Measurements from ENCODE around the gene LGALS8. TPM values are rescaled to one million over a fixed set of nuclear protein-coding genes. Genes with fewer than 3 reads are reported as not detected.
"Not testable (repeated sequence)": the region's sequence is repeated elsewhere in the genome, so short reads cannot be mapped to it uniquely, and the experiment has no call there.

LGALS8 gene
- total RNA-seq, 1 donor from 2014 or later = 72.3 TPM

DNA sequence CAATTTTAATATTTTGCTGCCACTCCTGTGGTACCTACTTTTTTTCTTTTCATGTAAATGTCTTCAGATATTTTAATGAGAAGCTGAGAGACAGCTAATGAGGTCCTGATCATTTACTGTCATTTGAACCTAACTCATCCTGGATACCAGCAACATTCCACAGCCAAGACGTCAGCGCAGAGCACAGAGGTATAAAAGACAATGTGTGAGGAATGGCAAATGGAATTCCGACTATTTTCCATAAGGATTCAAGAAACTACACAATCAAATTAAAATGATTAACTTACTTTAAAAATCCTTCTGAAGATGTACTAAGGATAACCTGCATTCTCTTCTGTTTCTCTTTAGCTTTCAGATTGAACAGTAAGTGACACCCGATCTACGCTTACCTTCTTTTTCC is 41.7 kb downstream of the LGALS8 start:
- Histone ChIP-seq H3K27me3 (ENCODE audit: low read depth) (no peaks in the 10 kb centered on the region), H3K4me3 (no peak overlapping the region), H3K27ac (no peak overlapping the region), H3K36me3 (peaks cover 100% of the 10 kb centered on the region), H3K4me1 (no peaks in the 10 kb centered on the region), H3K9me3 (no peaks in the 10 kb centered on the region)
- DNase-seq (no peak), ATAC-seq (no peak)
- TF ChIP-seq, protein P1, sequence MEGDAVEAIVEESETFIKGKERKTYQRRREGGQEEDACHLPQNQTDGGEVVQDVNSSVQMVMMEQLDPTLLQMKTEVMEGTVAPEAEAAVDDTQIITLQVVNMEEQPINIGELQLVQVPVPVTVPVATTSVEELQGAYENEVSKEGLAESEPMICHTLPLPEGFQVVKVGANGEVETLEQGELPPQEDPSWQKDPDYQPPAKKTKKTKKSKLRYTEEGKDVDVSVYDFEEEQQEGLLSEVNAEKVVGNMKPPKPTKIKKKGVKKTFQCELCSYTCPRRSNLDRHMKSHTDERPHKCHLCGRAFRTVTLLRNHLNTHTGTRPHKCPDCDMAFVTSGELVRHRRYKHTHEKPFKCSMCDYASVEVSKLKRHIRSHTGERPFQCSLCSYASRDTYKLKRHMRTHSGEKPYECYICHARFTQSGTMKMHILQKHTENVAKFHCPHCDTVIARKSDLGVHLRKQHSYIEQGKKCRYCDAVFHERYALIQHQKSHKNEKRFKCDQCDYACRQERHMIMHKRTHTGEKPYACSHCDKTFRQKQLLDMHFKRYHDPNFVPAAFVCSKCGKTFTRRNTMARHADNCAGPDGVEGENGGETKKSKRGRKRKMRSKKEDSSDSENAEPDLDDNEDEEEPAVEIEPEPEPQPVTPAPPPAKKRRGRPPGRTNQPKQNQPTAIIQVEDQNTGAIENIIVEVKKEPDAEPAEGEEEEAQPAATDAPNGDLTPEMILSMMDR (IDR thresholded peaks at IDR 0.05) = no peak
- intact Hi-C loops (cut with DNase I) = no loop called here

DNA sequence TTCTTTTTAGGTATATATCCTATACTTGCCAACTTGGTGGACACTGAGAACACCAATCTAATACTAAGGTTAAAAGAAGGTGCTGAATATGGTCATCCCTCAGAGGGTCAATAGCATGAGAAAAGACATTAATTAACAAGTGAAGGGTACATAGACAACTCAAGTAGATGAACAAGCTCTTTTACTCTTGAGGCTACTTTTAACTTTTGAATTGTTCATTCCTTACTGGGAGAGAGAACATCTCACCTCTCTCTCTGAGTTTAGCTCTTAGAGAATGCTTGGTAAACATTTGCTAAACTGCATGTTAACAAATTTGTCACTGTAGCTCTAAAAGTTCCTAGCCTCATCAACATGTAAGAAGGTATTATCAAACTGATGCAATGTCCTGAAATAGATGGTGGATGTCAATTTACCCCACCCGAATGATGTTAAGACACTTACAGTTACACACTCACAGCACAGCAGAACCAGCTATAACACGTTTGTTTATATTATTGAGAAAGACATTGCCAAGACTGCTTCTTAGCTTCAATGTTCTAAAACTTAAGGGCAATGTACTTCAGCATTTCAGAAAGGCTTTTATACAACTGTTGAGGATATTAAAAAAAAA is 44.6 kb downstream of the LGALS8 start:
- Histone ChIP-seq H3K27me3 (ENCODE audit: low read depth) (no peaks in the 10 kb centered on the region), H3K36me3 (peaks cover 100% of the 10 kb centered on the region), H3K4me1 (no peaks in the 10 kb centered on the region), H3K9me3 (no peaks in the 10 kb centered on the region), H3K4me3 (no peak overlapping the region), H3K27ac (no peak overlapping the region)
- TF ChIP-seq, protein P1 (IDR thresholded peaks at IDR 0.05) = no peak
- DNase-seq (no peak), ATAC-seq (no peak)
- intact Hi-C loops (cut with DNase I) = no loop called here

DNA sequence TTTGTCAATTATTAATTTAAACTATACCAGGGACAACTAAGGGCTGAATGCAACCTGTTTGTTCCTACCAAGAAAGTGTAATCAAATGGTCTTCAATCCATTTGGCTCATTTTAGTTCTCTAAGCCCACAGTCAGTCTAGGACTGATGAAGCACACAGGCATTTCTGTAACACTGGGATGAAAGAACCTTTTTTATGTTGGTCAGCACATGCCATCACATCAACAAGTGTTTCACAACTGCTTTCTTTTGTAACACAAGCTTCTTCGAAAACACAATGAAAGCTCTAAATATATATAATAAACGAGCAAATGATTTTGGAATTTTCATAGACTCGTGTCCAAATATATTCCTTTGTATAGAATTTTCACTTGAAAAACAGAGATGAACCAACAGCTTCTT is 51.7 kb downstream of the LGALS8 start:
- H3K27ac ChIP-seq = no peak overlapping the region
- ATAC-seq = no peak
- intact Hi-C loops (cut with DNase I) = no loop called here
- H3K27me3 ChIP-seq (ENCODE audit: low read depth) = no peaks in the 10 kb centered on the region
- H3K4me3 ChIP-seq = no peak overlapping the region
- no peaks in the 10 kb centered on the region for H3K4me1 ChIP-seq
- H3K9me3 ChIP-seq = no peaks in the 10 kb centered on the region
- TF ChIP-seq, protein P1 (IDR thresholded peaks at IDR 0.05) = no peak
- no peak for DNase-seq
- H3K36me3 ChIP-seq = peaks cover 97% of the 10 kb centered on the region

DNA sequence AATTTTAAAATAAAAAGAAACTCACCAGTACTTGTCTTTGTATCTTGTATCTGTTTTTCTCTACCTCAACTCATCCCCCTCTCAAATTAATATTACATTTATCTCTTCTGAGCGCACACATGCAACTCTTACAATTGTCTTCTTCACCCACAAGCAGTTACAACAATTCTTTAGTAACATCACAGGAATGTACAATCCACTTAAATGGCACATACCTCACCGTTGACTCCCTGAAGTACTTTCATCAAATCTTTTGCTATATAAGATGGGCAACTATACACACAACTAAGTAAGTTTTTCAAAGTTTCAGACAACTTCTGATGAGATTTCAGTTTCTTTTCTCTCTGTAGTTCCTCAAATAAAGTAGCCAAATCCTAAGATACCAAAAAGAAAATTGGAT is 52.2 kb downstream of the LGALS8 start:
- TF ChIP-seq, protein P1 (IDR thresholded peaks at IDR 0.05) = no peak
- peaks cover 97% of the 10 kb centered on the region for H3K36me3 ChIP-seq
- H3K27ac ChIP-seq = no peak overlapping the region
- ATAC-seq (no peak), DNase-seq (no peak)
- no peaks in the 10 kb centered on the region for H3K9me3 ChIP-seq
- H3K4me3 ChIP-seq = no peak overlapping the region
- H3K27me3 ChIP-seq (ENCODE audit: low read depth) = no peaks in the 10 kb centered on the region
- no peaks in the 10 kb centered on the region for H3K4me1 ChIP-seq
- intact Hi-C loops (cut with DNase I) = no loop called here

DNA sequence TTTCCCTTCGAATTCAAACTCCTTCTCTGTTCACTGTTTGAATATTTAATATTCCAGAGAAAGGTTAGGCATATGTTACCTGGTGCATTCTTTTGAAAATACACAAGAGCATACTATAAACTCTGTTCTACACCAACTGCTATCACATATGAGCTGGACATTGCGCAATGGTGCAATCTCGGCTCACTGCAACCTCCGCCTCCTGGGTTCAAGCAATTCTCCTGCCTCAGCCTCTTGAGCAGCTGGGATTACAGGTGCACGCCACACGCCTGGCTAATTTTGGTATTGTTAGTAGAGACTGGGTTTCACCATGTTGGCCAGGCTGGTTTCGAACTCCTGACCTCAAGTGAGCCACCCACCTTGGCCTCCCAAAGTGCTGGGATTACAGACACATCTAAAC is 53.3 kb downstream of the LGALS8 start:
- H3K27me3 ChIP-seq (ENCODE audit: low read depth); H3K27ac ChIP-seq; DNase-seq; intact Hi-C loops (cut with DNase I); H3K4me3 ChIP-seq; ATAC-seq; H3K9me3 ChIP-seq; H3K4me1 ChIP-seq: not testable (repeated sequence)
- peaks cover 97% of the 10 kb centered on the region for H3K36me3 ChIP-seq

DNA sequence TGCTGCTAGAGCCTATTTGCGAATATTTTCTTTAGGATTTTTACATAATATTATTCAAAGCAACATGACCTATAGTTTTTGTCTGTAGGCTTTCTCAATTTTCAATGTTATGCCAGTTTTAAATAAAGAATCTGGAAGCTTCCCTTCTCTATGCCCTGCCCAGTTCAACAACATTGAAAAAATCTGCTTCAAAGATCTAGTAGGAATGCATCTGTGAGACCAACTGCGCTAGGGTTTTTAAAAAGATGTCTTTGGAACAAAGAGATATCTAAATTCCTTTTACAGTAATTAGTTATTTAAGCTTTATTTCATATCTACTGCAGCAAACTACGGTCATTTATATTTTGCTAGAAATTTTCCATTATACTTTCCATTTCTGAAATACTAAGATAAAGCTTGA is 54.9 kb downstream of the LGALS8 start:
- H3K27me3 ChIP-seq (ENCODE audit: low read depth) = no peaks in the 10 kb centered on the region
- no peak for ATAC-seq
- H3K36me3 ChIP-seq = peaks cover 96% of the 10 kb centered on the region
- no peak overlapping the region for H3K27ac ChIP-seq
- TF ChIP-seq, protein P1 (IDR thresholded peaks at IDR 0.05) = no peak
- H3K4me1 ChIP-seq = no peaks in the 10 kb centered on the region
- no peaks in the 10 kb centered on the region for H3K9me3 ChIP-seq
- H3K4me3 ChIP-seq = no peak overlapping the region
- intact Hi-C loops (cut with DNase I) = no loop called here
- no peak for DNase-seq

DNA sequence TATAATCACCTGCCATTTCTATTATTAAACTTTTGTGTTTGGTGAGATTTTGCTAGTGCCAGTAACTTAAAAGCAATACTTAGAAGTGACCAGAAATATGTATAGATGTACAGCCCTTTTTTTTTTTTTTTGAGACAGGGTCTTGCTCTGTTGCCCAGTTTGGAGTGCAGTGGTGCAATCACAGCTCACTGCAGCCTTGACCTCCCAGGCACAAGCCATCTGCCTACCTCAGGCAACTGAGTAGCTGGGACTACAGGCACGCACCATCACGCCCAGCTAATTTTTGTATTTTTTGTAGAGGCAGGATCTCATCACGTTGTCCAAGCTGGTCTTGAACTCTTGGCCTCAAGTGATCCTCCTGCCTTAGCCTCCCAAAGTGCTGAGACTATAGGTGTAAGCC is 56.6 kb downstream of the LGALS8 start:
- H3K36me3 ChIP-seq = peaks cover 96% of the 10 kb centered on the region
- H3K4me1 ChIP-seq; H3K27me3 ChIP-seq (ENCODE audit: low read depth); H3K27ac ChIP-seq; H3K4me3 ChIP-seq; DNase-seq; ATAC-seq; H3K9me3 ChIP-seq; intact Hi-C loops (cut with DNase I): not testable (repeated sequence)
